GM21381 (cell line): ENCODE data around the gene ARVCF.

ENCODE experiments used
- ATAC-seq: cut with Tn5 transposase; IDR thresholded peaks from one replicate; pipeline ENCODE4 v1.9.1; 2021; ENCODE audit warnings: mild to moderate bottlenecking, moderate library complexity; ENCODE audit not compliant: unreplicated experiment

ARVCF gene

DNA sequence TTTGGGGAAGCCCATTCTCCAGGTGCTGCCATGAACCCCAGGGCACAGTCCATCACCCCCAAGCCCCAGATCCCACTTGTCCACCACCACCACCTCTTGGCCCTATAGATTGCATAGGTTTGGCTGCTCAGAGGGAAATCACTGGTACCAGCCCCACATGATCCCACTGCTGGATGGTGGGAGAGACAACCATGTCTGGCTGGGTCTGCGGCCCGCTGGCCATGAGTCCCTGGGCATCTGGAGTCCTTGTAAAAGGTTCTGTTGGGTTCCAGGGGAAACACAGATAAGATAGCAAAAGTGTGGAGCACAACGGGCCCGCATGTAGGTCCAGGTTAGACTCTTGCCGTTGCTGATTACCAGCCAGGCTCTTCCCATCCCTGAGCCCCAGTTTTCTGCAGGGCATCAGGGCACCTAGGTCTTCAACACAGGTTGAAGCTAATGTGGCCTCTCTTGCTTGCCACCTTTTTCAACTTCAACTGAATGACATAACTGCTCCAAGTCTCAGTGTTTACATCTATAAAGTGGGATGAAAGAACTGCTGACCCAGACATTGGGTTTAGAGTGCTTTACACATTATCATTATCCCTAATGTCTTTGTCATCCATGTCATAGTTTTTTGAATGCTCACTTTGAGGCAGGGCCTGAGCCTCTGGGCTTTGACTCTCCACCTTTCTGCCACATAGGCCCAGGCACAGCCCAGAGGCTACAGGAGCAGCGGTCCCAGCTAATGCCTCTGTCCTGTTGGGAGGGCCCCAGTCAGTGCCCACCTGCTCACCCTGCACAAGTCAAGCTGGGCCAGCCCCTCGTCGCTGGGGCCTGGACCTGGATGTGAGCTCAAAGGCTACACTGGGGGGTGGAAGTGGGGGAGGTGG lies 3.3 kb upstream of the ARVCF start:
- no peak for ATAC-seq

- no peak for ATAC-seq
These were observed 1.4 kb upstream of the ARVCF start for GRCh38 chr22:20018001-20018400.

- ATAC-seq = no peak
These were observed 967 bp upstream of the ARVCF start for GRCh38 chr22:20017622-20017958.

DNA sequence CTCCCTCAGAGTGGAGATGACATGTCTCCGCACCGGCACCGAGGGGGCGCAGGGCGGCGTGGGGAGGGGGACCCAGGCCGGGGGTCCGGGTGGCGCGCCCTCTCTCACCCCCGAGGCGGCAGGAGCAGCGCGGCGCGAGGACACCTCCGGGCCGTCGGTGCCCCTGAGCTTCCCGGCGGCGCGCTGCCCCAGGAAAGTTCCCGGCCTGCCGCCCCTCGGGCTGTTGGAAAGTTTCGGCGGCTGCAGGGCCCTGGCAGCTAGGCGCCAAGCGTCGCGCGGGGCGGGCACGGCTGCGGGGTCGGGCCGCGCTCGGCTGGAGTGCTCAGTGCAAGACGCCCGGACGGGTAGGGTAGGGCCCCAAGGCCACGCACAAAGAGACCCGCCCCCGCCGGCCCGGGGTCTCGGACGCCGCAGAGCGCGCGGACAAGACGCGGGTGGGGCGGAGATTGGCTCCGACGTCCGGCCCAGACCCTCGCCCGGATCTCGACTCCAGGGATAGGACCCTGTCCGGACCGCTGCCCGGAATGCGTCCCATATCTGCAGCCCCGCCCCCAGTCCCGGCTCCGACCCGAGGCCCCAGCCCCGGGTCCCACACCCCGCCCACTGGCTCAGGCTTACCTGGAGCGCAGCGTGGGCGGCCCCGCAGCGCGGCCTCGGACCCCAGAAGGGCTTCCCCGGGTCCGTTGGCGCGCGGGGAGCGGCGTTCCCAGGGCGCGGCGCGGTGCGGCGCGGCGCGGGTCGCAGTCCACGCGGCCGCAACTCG lies 471 bp downstream of the ARVCF start:
- no peak for ATAC-seq

- no peak for ATAC-seq
These were observed 1.4 kb downstream of the ARVCF start for GRCh38 chr22:20015187-20015625.

- ATAC-seq = no peak
These were observed 2.0 kb downstream of the ARVCF start for GRCh38 chr22:20014526-20015186.

DNA sequence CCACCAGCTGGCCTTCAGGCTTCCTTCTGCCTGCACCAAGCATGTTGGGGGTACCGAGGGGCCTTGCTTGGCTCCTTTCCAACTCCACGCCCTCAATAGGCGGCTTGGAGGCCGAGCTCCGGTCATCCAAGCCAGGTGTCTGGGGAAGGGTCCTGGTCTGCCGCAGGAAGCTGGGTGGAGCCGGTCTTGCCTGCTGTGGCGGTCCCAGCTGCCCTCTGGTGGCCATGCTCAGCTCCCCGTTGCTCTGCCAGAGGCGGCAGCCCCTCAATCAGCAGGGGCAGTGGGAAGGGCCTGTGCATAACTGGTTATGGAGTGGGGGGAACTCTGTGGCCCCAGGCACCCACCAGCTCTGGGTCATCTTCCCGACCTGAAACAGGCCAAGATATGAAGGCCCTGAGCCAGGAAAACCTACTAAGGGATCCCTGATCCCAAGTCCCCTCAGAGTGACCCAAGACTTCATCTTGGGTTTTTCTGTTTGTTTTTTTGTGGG lies 3.2 kb downstream of the ARVCF start:
- no peak for ATAC-seq

- no peak for ATAC-seq
These were observed 3.8 kb downstream of the ARVCF start for GRCh38 chr22:20012741-20013331.

DNA sequence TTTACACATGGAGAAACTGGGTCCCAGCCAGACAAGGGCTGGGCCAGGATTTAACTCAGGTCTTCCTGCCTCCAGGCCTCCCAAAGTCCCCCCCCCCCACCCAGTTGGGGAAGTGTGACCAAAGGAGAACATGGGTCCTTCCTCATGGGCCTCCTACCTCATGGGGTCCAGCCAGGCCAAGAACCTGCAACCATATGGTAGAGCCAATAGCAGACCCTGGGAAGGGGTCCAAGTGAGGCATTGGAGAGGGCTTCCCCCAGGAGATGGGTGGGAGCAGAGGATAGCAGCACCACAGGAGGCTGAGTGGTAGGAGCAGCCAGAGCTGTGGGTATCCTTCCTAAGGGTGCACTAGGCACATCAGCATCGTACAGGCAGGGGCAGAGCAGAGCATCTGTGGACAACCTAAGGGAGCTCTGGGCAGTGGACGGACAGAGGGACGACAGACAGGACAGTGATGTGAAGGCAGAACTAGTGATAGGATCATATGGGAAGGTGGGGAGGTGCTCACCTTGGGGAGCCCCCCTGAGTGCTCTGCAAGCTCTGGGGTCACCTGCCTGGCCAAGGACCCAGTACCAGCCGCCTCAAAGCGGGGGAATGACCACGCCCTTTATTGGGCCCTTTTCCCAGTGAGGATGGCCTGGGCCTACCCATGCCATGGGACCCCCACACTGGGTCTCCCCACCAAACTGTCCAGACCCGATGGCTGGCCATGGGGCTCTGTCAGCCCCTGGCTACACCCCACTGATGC lies 4.5 kb downstream of the ARVCF start:
- no peak for ATAC-seq

DNA sequence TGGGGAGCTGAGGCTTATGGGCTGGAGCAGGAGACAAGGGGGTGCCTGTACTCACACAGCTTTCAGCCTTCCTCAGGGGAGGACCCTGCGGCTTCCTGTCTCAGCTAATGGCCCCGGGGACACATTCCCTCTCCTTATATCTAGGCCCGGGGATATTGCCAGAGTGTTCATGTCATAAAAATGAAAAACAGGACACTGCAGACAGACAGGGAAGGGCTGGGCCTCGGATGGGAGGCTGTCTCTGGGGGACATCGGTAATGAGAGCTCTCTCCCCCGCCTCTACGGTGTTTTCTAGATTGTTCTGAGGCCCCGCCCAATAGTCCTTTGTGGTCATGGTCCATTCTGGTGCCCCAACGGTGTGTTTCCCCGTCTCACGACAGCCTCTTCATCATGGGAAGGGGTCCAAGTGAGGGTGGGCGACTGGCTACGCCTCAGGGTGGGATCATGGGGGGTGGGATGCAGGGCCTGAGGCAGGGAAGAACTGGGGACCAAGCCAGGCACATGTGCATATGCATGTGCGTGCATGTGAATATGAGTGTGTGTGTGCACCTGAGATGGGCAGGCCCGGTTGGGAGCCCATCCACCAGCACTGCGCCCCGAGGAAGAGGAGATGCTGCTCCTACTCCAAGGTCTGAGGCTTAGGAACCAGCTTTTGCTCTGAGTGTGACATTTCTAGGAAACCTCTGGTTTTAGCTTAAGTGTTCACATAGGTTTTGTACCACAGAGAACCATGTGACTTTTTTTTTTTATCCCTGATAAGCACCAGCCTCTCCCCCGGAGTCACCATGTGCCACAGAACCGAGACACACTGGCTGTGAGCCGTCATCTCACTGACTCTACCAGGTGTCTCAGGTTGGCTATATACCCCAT lies 5.3 kb downstream of the ARVCF start:
- no peak for ATAC-seq

- ATAC-seq = no peak
These were observed 6.1 kb downstream of the ARVCF start for GRCh38 chr22:20010307-20011122.

DNA sequence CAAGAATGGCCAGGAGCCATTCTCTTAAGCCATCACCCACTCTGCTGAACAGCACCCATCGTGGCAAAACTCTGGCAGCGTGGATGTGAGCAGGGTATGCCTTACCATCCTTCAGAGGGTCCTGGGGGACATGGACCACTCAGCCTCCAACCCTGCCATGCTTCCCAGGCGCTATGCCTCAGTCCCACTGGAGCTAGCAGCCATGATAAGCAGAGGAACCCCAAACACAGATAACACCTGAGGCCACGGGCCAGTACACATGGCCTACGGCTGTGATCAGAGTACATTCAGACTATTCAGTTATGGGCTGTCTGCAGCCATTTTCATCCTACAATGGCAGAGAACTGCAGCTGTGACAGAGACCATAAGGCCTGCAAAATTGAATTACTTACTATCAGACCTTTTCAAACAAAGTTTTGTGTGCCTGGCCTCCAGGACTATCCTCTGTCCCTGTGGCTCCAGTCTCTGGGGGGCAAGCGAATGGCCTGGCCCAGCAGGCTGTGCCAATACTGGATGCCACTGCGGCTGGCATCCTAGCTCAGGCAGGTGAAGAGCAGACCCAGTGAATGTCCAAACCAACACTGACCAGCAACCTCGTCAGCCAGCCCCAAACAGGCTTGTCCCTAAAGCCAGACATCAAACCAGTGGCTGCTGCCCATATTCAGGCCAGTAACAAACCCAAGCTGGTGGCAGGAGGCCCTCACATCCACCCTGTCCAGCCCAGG lies 6.9 kb downstream of the ARVCF start:
- ATAC-seq = no peak

DNA sequence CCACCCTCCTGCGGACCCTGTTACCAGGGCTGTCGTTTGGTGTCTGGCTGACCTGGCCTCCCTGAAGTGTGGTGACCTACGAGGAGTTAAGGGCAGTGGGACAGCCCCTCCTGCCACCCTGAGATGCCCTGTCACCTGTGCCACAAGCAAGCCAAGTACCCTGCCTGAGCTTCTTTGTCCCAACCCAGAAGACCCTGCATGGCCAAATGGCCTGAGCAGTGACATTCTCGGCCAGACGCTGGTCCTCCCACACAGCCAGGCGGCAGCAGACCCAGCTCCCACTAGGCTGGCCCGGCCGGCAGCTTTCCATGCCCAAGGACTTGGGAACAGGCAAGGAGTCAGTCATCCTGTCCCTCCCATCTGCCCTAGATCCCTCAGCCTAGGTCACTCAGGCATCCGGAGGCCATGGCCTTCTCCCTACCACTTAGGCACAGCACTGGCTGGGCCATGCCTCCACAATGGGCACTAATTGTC lies 7.6 kb downstream of the ARVCF start:
- no peak for ATAC-seq

GRCh38 chr22:20008221-20008995 lies 8.2 kb downstream of the ARVCF start:
- no peak for ATAC-seq

- ATAC-seq = no peak
These were observed 12.2 kb downstream of the ARVCF start for GRCh38 chr22:20004464-20004863.

DNA sequence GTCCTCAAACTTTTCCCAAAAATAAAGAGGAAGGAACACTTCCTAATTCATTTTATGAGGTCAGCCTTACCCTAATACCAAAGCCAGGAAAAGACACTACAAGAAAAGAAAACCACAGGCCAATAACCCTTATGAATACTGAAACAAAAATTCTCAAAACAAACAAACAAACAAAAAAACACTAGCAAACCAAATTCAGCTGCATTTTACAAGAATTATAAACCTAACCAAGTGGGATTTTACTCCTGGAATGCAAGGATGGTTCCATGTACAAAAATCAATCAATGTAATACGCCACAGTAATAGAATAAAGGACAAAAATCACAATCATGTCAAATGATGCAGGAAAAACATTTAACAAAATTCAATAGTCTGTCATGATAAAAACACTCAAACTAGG lies 13.3 kb downstream of the ARVCF start:
- ATAC-seq = no peak

GRCh38 chr22:20002636-20003035 lies 14.0 kb downstream of the ARVCF start:
- ATAC-seq = no peak
